ENCODE measurements around the gene CCDC117. TPM values are rescaled to one million over a fixed set of nuclear protein-coding genes. Genes with fewer than 3 reads are reported as not detected.

CCDC117 gene
- polyA plus RNA-seq, 1 donor from 2014 or later: 23.1 TPM

DNA sequence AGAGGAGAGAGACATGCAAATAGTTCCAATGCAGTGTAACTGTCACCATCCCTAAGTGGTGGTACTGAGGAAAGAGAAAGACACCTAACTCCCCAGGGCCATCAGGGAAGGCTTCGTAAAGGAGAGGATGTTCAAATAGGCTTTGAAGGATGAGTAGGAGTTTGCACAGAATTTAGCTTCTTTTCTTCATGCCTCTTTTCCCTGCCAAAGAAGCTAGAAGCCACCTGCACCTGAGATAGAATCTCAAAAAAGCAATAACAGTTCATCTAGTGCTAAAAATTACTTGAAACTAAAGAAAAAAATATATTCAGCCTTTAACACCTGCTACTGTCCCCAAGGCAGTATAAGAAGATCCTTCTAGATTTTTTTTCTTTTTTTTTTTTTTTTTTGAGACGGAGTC lies 44.6 kb downstream of the CCDC117 start:
- Histone ChIP-seq H3K27me3 (ENCODE audit: insufficient read depth, low read depth, low read length) (no peaks in the 10 kb centered on the region), H3K79me2 (replicated peaks; ENCODE audit: insufficient read depth, low read length) (no peaks in the 10 kb centered on the region), H3K36me3 (ENCODE audit: insufficient read depth, low read length) (no peaks in the 10 kb centered on the region), H3K4me2 (ENCODE audit: low read length) (no peak overlapping the region), H3K9me2 (ENCODE audit: insufficient read depth, low read length) (no peaks in the 10 kb centered on the region), H3F3A (ENCODE audit: insufficient read depth, low read length, poor library complexity, severe bottlenecking) (no peaks in the 10 kb centered on the region), H4K20me1 (ENCODE audit: insufficient read depth) (no peaks in the 10 kb centered on the region), H3K9ac (ENCODE audit: low read length) (no peak overlapping the region), H3K9me3 (ENCODE audit: low read length) (no peaks in the 10 kb centered on the region), H3K27ac (ENCODE audit: low read length) (no peak overlapping the region), H3K4me3 (ENCODE audit: low read length) (no peak overlapping the region), H2AFZ (ENCODE audit: low read depth, low read length) (no peak overlapping the region)
- TF ChIP-seq, protein P1, sequence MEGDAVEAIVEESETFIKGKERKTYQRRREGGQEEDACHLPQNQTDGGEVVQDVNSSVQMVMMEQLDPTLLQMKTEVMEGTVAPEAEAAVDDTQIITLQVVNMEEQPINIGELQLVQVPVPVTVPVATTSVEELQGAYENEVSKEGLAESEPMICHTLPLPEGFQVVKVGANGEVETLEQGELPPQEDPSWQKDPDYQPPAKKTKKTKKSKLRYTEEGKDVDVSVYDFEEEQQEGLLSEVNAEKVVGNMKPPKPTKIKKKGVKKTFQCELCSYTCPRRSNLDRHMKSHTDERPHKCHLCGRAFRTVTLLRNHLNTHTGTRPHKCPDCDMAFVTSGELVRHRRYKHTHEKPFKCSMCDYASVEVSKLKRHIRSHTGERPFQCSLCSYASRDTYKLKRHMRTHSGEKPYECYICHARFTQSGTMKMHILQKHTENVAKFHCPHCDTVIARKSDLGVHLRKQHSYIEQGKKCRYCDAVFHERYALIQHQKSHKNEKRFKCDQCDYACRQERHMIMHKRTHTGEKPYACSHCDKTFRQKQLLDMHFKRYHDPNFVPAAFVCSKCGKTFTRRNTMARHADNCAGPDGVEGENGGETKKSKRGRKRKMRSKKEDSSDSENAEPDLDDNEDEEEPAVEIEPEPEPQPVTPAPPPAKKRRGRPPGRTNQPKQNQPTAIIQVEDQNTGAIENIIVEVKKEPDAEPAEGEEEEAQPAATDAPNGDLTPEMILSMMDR (IDR thresholded peaks at IDR 0.05; ENCODE audit: poor library complexity, severe bottlenecking): no peak
- TF ChIP-seq MXI1 (conservative IDR thresholded peaks at IDR 0.05; ENCODE audit: poor library complexity, severe bottlenecking) (no peak), TAF1 (IDR thresholded peaks at IDR 0.05; ENCODE audit: low read depth) (no peak), RAD21 (conservative IDR thresholded peaks at IDR 0.05) (no peak), SMC3 (conservative IDR thresholded peaks at IDR 0.05; ENCODE audit: poor library complexity) (no peak), EZH2 (IDR thresholded peaks at IDR 0.05; ENCODE audit: borderline replicate concordance, insufficient read depth, low read length, poor library complexity, severe bottlenecking) (no peak), EP300 (conservative IDR thresholded peaks at IDR 0.05; ENCODE audit: poor library complexity, severe bottlenecking) (no peak), POLR2AphosphoS5 (IDR thresholded peaks at IDR 0.05) (no peak)
- TF ChIP-seq, protein P2, sequence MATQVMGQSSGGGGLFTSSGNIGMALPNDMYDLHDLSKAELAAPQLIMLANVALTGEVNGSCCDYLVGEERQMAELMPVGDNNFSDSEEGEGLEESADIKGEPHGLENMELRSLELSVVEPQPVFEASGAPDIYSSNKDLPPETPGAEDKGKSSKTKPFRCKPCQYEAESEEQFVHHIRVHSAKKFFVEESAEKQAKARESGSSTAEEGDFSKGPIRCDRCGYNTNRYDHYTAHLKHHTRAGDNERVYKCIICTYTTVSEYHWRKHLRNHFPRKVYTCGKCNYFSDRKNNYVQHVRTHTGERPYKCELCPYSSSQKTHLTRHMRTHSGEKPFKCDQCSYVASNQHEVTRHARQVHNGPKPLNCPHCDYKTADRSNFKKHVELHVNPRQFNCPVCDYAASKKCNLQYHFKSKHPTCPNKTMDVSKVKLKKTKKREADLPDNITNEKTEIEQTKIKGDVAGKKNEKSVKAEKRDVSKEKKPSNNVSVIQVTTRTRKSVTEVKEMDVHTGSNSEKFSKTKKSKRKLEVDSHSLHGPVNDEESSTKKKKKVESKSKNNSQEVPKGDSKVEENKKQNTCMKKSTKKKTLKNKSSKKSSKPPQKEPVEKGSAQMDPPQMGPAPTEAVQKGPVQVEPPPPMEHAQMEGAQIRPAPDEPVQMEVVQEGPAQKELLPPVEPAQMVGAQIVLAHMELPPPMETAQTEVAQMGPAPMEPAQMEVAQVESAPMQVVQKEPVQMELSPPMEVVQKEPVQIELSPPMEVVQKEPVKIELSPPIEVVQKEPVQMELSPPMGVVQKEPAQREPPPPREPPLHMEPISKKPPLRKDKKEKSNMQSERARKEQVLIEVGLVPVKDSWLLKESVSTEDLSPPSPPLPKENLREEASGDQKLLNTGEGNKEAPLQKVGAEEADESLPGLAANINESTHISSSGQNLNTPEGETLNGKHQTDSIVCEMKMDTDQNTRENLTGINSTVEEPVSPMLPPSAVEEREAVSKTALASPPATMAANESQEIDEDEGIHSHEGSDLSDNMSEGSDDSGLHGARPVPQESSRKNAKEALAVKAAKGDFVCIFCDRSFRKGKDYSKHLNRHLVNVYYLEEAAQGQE (IDR thresholded peaks at IDR 0.05; ENCODE audit: borderline replicate concordance): no peak

DNA sequence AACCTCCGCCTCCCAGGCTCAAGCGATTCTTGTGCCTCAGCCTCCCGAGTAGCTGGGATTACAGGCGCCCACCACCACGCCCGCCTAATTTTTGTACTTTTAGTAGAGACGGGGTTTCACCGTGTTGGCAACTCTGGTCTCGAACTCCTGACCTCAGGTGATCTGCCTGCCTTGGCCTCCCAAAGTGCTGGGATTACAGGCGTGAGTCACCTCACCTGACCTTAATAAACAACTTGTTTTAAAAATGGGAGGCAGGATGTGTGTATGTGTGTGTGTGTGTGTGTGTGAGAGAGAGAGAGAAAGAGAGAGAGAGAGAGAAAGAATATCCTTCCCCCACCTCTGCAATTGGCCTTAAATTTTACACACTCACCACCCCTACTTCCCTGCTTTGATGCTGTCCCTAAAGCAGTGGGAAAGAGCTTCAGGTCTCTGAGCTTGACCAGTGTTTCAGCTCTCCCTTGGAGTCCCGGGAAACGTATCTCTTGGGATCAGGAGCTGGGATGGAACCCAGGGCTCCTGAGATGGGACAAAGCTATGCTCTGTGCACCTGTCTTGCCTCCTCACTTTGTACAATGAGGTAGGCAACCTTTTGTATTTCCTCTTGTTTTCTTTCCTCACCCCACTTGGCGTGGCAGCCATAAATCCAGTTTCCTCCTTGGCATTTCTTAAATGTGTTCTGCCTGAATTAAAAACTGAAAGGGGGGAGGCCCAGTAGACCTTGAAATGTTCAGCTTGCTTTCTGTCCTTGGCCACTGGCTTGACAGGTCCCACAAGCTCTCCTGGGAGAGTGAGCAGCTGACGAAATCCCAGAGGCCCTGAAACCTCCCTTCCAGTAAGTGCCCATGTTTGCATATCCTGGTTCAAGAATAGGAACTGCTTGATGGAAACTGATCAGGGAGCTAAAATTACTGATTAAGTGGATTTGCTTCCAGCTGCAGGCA lies 45.7 kb downstream of the CCDC117 start:
- Histone ChIP-seq H3K4me2 (ENCODE audit: low read length) (no peak overlapping the region), H2AFZ (ENCODE audit: low read depth, low read length) (no peak overlapping the region), H3K79me2 (replicated peaks; ENCODE audit: insufficient read depth, low read length) (no peaks in the 10 kb centered on the region), H3K9me2 (ENCODE audit: insufficient read depth, low read length) (no peaks in the 10 kb centered on the region), H3K9ac (ENCODE audit: low read length) (no peak overlapping the region), H4K20me1 (ENCODE audit: insufficient read depth) (no peaks in the 10 kb centered on the region), H3K27me3 (ENCODE audit: insufficient read depth, low read depth, low read length) (no peaks in the 10 kb centered on the region), H3K4me3 (ENCODE audit: low read length) (no peak overlapping the region), H3K27ac (ENCODE audit: low read length) (no peak overlapping the region), H3K9me3 (ENCODE audit: low read length) (no peaks in the 10 kb centered on the region), H3F3A (ENCODE audit: insufficient read depth, low read length, poor library complexity, severe bottlenecking) (no peaks in the 10 kb centered on the region), H3K36me3 (ENCODE audit: insufficient read depth, low read length) (no peaks in the 10 kb centered on the region)
- TF ChIP-seq TAF1 (IDR thresholded peaks at IDR 0.05; ENCODE audit: low read depth) (no peak), POLR2AphosphoS5 (IDR thresholded peaks at IDR 0.05) (no peak), EZH2 (IDR thresholded peaks at IDR 0.05; ENCODE audit: borderline replicate concordance, insufficient read depth, low read length, poor library complexity, severe bottlenecking) (no peak), EP300 (conservative IDR thresholded peaks at IDR 0.05; ENCODE audit: poor library complexity, severe bottlenecking) (no peak), MXI1 (conservative IDR thresholded peaks at IDR 0.05; ENCODE audit: poor library complexity, severe bottlenecking) (no peak)
- TF ChIP-seq, protein P1 (IDR thresholded peaks at IDR 0.05; ENCODE audit: poor library complexity, severe bottlenecking): no peak
